ENCODE measurements around the gene ZDHHC18.

Gene ZDHHC18

DNA sequence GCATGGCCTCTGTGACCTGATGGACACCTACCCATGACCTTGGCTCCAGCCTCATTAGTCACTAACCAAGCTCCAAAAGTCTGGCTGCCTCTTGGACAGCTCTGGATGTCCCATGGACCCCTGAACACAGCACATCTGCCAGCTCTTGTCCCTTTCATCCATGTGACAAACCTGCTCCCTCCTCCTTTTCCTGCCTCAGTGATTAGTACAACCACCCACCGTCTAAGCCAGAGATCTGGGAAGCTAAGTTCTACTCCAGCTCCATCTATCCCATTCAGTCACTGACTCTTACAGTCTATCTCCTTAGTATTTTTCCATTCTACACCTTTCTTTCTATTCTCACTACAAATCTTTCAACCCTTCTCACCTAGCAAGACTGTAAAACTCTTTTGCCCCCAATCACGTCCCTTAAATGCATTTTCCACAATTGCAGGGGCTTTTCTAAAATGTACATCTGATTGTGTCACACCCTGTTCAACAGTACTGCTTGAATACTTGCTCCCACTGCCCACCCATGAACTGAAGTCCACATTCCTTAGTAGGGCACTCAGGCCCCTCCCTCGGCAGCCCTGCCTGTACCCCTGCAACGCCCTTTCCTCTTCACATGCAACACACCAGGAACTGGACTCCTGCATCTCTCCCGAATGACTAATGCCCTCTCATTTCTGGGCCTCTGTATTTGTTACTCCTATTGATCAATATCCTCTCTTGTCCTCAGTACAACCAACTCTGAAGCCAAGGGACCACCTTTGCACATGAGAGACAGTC lies 56.4 kb downstream of the ZDHHC18 start (continued):
- TF ChIP-seq, protein P1, sequence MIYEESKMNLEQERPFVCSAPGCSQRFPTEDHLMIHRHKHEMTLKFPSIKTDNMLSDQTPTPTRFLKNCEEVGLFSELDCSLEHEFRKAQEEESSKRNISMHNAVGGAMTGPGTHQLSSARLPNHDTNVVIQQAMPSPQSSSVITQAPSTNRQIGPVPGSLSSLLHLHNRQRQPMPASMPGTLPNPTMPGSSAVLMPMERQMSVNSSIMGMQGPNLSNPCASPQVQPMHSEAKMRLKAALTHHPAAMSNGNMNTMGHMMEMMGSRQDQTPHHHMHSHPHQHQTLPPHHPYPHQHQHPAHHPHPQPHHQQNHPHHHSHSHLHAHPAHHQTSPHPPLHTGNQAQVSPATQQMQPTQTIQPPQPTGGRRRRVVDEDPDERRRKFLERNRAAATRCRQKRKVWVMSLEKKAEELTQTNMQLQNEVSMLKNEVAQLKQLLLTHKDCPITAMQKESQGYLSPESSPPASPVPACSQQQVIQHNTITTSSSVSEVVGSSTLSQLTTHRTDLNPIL (CRISPR knock-in tag; IDR thresholded peaks at IDR 0.05; ENCODE audit: low read depth) = no peak
- TF ChIP-seq ARNTL (CRISPR knock-in tag; IDR thresholded peaks at IDR 0.05; ENCODE audit: borderline replicate concordance, low read depth) = no peak
- TF ChIP-seq ZNF8 (CRISPR knock-in tag; IDR thresholded peaks at IDR 0.05) = no peak
- TF ChIP-seq ESRRG (CRISPR knock-in tag; IDR thresholded peaks at IDR 0.05) = no peak
- TF ChIP-seq BACH2 (CRISPR knock-in tag; IDR thresholded peaks at IDR 0.05; ENCODE audit: borderline replicate concordance) = no peak

DNA sequence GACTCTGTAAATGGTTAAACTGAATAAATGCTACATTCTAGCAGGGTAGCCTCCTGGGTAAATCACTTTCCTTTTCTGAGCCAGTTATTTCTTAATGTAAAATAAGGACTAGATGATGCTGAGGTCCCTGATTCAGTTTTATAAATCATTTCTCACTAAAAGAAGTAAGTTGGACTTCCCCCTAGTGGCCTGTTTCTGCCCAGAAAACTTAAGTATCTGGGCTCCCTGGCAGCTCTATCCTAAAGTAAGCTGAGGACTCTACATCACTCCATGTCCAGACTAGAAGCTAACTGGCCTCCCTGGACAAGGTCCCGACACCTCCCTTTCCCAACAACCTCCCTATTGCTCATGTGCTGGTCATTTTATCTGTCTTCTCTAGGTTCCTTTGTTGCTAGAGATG lies 60.6 kb downstream of the ZDHHC18 start:
- TF ChIP-seq TOX (CRISPR knock-in tag; IDR thresholded peaks at IDR 0.05; ENCODE audit: borderline replicate concordance) = no peak
- no peak for TF ChIP-seq ZC3H10 (CRISPR knock-in tag; IDR thresholded peaks at IDR 0.05)
- no peak for TF ChIP-seq TCF4 (CRISPR knock-in tag; IDR thresholded peaks at IDR 0.05; ENCODE audit: borderline replicate concordance)
- TF ChIP-seq, protein P2, sequence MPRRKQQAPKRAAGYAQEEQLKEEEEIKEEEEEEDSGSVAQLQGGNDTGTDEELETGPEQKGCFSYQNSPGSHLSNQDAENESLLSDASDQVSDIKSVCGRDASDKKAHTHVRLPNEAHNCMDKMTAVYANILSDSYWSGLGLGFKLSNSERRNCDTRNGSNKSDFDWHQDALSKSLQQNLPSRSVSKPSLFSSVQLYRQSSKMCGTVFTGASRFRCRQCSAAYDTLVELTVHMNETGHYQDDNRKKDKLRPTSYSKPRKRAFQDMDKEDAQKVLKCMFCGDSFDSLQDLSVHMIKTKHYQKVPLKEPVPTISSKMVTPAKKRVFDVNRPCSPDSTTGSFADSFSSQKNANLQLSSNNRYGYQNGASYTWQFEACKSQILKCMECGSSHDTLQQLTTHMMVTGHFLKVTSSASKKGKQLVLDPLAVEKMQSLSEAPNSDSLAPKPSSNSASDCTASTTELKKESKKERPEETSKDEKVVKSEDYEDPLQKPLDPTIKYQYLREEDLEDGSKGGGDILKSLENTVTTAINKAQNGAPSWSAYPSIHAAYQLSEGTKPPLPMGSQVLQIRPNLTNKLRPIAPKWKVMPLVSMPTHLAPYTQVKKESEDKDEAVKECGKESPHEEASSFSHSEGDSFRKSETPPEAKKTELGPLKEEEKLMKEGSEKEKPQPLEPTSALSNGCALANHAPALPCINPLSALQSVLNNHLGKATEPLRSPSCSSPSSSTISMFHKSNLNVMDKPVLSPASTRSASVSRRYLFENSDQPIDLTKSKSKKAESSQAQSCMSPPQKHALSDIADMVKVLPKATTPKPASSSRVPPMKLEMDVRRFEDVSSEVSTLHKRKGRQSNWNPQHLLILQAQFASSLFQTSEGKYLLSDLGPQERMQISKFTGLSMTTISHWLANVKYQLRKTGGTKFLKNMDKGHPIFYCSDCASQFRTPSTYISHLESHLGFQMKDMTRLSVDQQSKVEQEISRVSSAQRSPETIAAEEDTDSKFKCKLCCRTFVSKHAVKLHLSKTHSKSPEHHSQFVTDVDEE (CRISPR knock-in tag; IDR thresholded peaks at IDR 0.05) = no peak
- TF ChIP-seq PPARA (CRISPR knock-in tag; IDR thresholded peaks at IDR 0.05; ENCODE audit: borderline replicate concordance) = no peak
- no peak for TF ChIP-seq ZFP30 (CRISPR knock-in tag; IDR thresholded peaks at IDR 0.05)
- no peak for TF ChIP-seq ISL1 (CRISPR knock-in tag; IDR thresholded peaks at IDR 0.05)
- peak; percentile 25; the same call in 2 of the 3 replicates for ATAC-seq

DNA sequence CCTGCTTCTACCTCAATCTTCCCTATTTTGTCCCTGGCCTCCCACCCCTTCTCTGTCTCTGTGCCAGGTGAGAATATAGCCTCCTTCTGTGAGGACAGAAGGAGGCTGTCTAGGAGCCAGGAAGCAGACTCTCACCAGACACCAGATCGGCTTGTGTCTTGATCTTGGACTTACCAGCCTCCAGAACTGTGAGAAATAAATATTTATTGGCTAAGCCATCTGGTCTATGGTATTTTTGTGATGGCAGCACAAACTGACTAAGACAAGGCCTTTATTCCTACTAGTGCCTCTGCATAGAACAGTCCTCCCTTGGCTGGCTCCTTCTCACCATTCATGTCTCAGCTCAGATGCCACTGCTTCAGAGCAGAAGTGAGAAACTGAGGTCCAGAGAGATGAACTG lies 61.7 kb downstream of the ZDHHC18 start:
- no peak for TF ChIP-seq ZFP30 (CRISPR knock-in tag; IDR thresholded peaks at IDR 0.05)
- no peak for TF ChIP-seq OSR1 (CRISPR knock-in tag; IDR thresholded peaks at IDR 0.05)
- TF ChIP-seq, protein P2 (CRISPR knock-in tag; IDR thresholded peaks at IDR 0.05) = no peak
- TF ChIP-seq TOX (CRISPR knock-in tag; IDR thresholded peaks at IDR 0.05; ENCODE audit: borderline replicate concordance) = no peak
- TF ChIP-seq ARNTL (CRISPR knock-in tag; IDR thresholded peaks at IDR 0.05; ENCODE audit: borderline replicate concordance, low read depth) = no peak
- TF ChIP-seq ESRRG (CRISPR knock-in tag; IDR thresholded peaks at IDR 0.05) = no peak
- no peak for TF ChIP-seq GLIS3 (CRISPR knock-in tag; IDR thresholded peaks at IDR 0.05)
- ATAC-seq = no peak

DNA sequence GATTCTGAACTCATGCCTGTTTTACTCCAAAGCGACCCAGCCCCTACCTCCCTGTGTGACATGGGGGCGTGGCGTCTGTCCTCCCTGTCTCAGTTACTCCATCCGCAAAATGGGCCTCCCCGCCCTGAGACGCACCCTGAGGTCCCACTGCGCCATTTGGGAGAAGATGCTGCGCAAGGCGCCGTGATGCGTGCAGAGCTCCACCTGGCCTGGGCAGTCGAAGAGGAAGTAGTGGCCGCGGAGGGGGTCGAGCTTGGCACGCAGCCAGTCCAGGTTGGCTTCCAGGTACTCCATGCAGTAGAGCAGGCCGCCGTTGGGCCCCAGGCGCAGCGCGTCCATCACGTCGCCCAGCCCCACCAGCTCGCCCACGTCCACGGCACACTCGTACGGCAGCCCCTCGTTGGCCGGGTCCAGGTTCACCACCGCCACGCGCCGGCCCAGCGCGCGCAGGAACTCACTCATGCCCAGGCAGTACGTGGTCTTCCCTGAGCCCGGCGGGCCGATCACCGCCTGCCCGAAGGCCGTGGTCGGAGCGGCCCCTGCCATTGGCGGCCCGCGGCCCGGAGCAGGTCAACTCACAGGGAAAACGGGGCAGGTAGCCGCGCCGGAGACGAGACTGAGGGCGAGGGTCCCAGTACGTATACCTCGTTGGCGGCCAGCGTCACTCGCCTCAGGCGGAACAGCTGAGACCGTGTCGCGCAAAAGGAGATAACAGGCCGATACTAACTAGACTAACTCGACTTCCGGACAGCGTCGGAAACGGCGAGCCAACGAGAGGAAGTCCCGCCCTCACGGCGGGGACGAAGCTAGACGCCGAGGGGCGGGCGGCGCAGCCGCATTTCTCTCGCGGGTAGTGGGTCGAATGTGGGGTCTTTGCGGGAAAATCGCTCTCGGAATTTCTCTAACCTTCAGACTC lies 63.3 kb downstream of the ZDHHC18 start, which contains the start of gene GPN2:
GPN2 (minus strand) TSS at position 733 of the 916 bp plus-strand sequence; CDS start at position 546, 187 bp downstream.
- TF ChIP-seq, protein P2 (CRISPR knock-in tag; IDR thresholded peaks at IDR 0.05) = no peak
- TF ChIP-seq ZFP30 (CRISPR knock-in tag; IDR thresholded peaks at IDR 0.05) (no peak), ZNF70 (CRISPR knock-in tag; IDR thresholded peaks at IDR 0.05) (no peak), CSDC2 (CRISPR knock-in tag; IDR thresholded peaks at IDR 0.05) (no peak), BACH2 (CRISPR knock-in tag; IDR thresholded peaks at IDR 0.05; ENCODE audit: borderline replicate concordance) (no peak)
- TF ChIP-seq, protein P3, sequence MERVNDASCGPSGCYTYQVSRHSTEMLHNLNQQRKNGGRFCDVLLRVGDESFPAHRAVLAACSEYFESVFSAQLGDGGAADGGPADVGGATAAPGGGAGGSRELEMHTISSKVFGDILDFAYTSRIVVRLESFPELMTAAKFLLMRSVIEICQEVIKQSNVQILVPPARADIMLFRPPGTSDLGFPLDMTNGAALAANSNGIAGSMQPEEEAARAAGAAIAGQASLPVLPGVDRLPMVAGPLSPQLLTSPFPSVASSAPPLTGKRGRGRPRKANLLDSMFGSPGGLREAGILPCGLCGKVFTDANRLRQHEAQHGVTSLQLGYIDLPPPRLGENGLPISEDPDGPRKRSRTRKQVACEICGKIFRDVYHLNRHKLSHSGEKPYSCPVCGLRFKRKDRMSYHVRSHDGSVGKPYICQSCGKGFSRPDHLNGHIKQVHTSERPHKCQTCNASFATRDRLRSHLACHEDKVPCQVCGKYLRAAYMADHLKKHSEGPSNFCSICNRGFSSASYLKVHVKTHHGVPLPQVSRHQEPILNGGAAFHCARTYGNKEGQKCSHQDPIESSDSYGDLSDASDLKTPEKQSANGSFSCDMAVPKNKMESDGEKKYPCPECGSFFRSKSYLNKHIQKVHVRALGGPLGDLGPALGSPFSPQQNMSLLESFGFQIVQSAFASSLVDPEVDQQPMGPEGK (CRISPR knock-in tag; IDR thresholded peaks at IDR 0.05; ENCODE audit: borderline replicate concordance) = 0 out of 2 replicates have a peak, but pooled peaks have one; percentile 32
- peak; percentile 96 for ATAC-seq

Data from SK-N-SH treated with all-trans-retinoic acid at 6 μM for 48 hours (cell line).